RKO (cell line): ENCODE results near the gene TLE6.
"Not testable (repeated sequence)": the region's sequence is repeated elsewhere in the genome, so short reads cannot be mapped to it uniquely, and the experiment has no call there.

Experiments
- DNase-seq: peaks from one replicate; pipeline ENCODE4 v3.0.0-alpha.2; 2016; ENCODE audit warnings: low spot score

TLE6 gene

DNA sequence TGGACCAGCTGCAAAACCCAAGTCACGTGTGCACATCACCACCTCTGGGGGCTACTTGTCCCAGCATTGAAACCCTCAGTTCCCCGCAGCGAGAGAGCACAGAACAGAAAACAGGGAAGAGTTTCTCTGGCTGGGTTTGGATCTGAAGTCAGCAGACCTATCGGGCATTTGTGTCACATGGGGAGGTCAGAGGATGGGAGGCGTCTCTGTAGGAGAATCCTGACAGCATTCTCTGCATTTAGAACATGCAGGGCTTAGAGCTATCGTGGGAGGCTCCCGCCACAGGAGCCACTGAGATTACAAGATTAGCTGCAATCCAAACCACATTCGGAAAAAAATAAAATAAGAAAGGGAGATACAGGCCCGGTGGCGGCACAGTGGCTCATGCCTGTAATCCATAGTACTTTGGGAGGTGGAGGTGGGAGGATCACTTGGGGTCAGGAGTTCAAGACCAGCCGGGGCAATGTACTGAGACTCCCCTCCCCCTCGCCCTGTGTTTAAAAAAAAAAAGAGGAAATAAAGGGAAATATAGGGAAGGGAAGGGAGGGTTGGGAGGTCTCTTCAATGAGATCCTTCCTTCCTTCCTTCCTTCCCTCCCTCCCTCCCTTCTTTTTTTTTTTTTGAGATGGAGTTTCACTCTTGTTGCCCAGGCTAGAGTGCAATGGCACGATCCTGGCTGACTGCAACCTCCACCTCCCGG lies 2.9 kb upstream of the TLE6 start:
- DNase-seq: no peak

DNA sequence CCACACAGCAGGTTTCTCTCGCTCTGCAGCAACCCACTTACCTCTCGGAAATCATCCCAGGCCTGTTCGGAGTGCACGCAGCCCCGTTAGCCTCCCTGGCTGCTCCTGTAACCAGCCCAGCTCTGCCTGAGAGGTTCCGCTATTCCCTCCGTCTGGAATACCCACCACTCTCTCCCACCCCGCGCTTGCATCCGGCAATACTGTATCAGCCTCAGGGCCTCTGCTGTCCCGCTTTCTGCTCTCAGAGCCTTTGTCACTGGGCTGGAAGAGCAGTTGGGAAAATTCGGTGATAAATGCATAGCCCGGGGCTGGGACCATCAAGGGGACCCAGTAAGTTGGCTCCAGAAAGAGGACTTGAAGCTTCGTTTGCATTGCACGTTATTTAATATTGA lies 759 bp upstream of the TLE6 start:
- DNase-seq: no peak

- DNase-seq: peak; percentile 26
Observed at GRCh38 chr19:2977746-2978138, 378 bp downstream of the TLE6 start.

- DNase-seq: no peak
Observed at GRCh38 chr19:2978166-2978767, 903 bp downstream of the TLE6 start.

DNA sequence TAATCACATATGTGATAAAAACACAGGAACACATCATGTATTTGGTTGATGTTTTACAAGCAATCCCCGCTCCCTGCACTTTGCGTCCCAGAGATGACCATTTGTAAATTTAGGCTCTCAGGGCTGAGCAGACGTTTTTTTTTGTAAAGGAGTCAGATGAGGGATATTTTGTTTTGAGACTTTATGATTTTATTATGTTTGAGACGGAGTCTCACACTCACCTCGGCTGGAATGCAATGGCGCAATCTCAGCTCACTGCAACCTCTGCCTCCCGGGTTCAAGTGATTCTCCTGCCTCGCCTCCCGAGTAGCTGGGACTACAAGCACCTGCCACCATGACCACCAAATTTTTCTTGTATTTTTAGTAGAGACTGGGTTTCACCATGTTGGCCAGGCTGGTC lies 1.4 kb downstream of the TLE6 start:
- no peak for DNase-seq

- no peak for DNase-seq
Observed at GRCh38 chr19:2981898-2982297, 4.5 kb downstream of the TLE6 start.

DNA sequence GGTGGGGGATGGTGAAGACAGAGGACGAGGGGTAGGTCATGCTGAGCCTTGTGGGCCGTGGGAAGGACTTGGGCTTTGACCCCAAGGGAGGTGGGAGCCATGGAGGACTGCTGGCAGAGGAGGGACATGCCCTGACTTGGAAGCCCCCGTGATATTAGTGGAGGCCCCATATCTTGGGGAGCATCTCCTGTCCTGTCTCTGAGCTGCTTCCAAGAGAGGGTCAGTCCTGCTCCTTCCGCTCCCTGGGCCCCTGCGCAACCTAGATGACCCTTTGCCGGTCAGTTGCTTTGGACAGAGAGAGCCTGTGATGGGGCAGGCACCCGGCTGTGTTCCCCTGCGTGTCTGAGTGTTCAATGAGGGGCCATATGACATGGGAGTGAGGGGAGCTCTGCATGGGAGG lies 5.2 kb downstream of the TLE6 start:
- DNase-seq: no peak

DNA sequence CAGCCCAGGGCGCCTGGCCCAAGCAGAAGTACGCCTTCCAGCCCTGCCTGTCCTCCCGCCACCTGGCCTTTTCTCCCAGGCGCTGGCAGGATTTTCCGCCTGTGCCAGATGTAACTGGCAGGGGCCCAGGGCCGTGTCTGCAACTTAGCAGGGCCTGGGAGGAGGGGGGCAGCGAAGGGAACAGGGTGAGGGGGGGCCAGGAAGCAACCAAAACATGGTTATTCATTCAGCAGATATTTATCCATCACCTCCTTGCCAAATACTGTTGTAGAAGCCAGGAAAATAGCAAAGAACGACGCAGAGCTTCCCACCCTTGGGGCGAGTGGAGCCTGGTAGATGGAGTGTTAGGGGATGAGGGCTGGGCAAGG lies 5.6 kb downstream of the TLE6 start:
- no peak for DNase-seq

- DNase-seq: no peak
Observed at GRCh38 chr19:2983351-2984214, 6.2 kb downstream of the TLE6 start.

GRCh38 chr19:2984215-2984528 lies 6.8 kb downstream of the TLE6 start:
- DNase-seq: no peak

DNA sequence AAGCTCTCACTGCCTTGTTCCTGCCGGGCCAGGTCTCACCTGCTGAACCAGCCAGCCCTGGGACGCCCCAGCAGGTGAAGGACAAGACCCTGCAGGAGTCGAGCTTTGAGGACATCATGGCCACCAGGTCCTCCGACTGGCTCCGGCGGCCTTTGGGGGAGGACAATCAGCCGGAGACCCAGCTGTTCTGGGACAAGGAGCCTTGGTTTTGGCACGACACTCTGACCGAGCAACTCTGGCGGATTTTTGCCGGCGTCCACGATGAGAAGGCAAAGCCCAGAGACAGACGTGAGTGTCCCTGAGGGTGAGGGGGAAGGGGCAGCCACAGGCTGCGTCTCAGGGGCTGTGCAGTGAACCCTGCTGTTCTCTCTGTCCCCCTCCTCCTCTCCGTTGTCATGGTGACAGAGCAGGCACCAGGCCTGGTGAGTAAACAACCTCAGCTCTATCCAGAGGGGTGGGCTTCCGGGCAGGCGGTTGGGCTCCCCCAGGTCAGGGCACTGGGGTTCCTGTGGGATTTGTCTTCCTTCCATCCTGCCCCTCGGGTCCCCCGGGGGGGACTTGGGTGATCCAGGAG lies 9.7 kb downstream of the TLE6 start:
- no peak for DNase-seq

DNA sequence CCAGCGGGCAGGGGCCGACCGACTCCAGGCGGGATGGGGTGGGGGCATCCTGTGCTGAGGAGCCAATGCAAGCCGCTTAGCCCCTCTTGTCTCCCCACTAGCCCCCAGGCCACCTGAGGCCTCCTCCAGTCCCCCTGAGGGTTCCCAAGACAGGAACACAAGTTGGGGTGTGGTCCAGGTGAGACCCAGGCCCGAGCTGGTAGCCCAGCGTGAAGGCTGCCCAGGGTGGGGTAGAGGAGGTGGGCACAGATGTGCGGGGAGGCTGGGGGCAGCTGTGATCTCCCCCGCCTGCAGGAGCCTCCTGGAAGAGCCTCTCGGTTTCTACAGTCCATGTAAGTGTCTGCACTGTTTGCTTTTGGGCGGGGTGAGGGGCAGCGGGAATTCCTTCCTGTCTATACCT lies 10.4 kb downstream of the TLE6 start:
- no peak for DNase-seq

- DNase-seq: no peak
Observed at GRCh38 chr19:2988568-2988967, 11.2 kb downstream of the TLE6 start.

GRCh38 chr19:2989236-2989946 lies 12.0 kb downstream of the TLE6 start:
- no peak for DNase-seq

GRCh38 chr19:2992333-2992732 lies 15.0 kb downstream of the TLE6 start:
- not testable (repeated sequence) for DNase-seq

DNA sequence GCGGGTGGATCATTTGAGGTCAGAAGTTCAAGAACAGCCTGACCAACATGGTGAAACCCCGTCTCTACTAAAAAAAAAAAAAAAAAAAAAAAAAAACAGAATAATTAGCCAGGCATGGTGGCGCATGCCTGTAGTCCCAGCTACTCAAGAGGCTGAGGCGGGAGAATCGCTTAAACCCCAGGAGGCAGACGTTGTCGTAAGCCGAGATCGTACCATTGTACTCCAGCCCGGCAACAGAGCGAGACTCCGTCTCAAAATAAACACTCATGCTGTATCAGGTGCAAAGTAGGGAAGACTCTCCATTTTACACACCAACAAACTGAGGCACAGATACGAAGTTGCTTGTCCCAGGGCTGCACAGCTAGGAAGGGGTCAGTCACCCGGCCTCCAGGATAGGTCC lies 15.6 kb downstream of the TLE6 start:
- no peak for DNase-seq

GRCh38 chr19:2993579-2993978 lies 16.2 kb downstream of the TLE6 start:
- no peak for DNase-seq

GRCh38 chr19:2994588-2995131 lies 17.3 kb downstream of the TLE6 start:
- no peak for DNase-seq

DNA sequence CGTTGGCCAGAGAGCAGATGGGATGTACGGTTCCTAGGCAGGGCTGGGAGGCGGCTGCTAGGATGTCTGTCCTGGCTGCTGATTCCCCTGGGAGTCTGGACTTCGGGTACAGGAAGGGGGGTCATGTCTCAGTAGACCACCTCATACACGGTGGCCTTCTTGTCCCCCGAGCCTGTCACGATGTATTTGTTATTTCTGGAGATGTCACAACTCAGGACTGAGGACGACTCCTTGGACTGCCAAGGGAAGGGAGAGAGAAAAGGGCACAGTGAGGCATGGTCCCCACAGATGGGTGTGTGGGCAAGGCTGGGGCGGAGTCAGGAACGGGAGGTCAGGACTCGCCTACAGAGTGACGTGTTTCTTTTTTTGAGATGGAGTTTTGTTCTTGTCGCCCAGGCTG lies 20.4 kb downstream of the TLE6 start:
- DNase-seq: no peak

DNA sequence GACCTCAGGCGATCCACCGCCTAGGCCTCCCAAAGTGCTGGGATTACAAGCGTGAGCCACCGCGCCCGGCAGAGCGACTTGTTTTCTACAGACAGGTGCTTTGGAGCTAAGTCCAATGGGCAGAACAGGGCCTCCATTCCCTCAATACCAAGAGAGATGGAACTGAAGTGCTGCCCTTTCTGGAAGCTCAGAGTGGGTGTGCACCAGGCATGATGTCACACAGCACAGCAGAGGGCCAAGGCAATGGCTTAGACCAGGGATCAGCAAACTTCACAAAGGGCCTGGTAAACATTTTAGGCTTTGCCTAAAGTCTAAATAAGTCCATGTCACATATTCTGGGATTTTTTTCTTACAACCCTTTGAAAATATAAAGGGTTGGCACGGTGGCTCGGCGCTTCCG lies 21.3 kb downstream of the TLE6 start:
- DNase-seq: no peak

DNA sequence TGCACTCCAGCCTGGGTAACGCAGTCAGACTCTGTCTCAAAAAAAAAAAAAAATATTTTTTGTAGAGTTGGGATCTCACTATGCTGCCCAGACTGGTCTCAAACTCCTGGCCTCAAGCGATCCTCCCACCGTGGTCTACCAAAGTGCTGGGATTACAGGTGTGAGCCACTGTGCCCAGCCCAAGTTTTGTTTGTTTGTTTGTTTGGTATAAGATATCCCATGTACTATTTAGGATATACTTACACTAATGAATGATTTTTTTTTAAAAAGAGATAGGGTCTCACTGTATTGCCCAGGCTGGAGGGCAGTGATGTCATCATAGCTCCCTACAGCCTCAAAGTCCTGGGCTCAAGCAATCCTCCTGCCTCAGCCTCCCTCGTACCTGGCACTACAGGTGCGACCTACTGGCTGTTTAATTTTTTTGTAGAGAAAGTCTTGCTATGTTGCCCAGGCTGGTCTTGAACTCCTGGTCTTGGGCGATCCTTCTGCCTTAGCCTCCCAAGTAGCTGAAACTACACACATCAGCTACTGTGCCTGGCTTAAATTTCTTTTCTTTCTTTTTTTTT lies 24.0 kb downstream of the TLE6 start:
- DNase-seq: no peak

DNA sequence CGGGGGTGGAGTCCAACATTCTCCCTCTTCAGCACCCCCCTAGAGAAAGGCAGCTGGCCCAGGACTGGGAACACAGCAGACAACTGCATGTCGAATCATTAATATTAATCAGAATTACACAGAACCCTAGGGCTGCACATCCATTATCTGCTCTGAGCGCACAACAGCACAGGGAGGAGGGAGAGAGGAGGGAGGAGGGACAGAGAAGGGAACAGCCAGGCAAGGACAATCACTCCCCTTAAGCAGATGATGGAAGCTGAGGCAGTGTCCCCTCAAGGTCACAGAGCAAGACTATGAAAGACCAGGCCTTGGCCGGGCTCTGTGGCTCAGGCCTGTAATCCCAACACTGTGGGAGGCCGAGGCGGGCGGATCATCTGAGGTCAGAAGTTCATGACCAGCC lies 25.7 kb downstream of the TLE6 start:
- no peak for DNase-seq
